Neural cell (in vitro differentiated cells): ENCODE measurements around the gene ASB6. TPM values are rescaled to one million over a fixed set of nuclear protein-coding genes. Genes with fewer than 3 reads are reported as not detected.

Experiments
- H2AFZ ChIP-seq: fragments of 200-600, 300-800 bp; sonication (generic), shearing (Covaris generic); 2 replicates; pipeline ENCODE4 v1.6.0; 2014; ENCODE audit warnings: low read depth, mild to moderate bottlenecking, antibody characterized with exemption, low read length, moderate library complexity
- H3F3A ChIP-seq: fragments of 200-600 bp; shearing (Covaris generic); 2 replicates; pipeline ENCODE4 v1.6.1; 2016; ENCODE audit warnings: mild to moderate bottlenecking, moderate library complexity, mixed read lengths, antibody characterized with exemption, low read length; ENCODE audit not compliant: insufficient read depth, poor library complexity, severe bottlenecking
- H3K27ac ChIP-seq: fragments of 200-600, 300-800 bp; sonication (generic), shearing (Covaris generic); 2 replicates; pipeline ENCODE4 v1.5.1; 2014; ENCODE audit warnings: mild to moderate bottlenecking, low read length, moderate library complexity
- H3K27me3 ChIP-seq: fragments of 300-800, 200-600 bp; sonication (generic), shearing (Covaris generic); 2 replicates; pipeline ENCODE4 v1.6.0; 2014; ENCODE audit warnings: mild to moderate bottlenecking, low read depth, low read length, moderate library complexity; ENCODE audit not compliant: insufficient read depth
- H3K36me3 ChIP-seq: fragments of 300-800, 200-600 bp; sonication (generic), shearing (Covaris generic); 2 replicates; pipeline ENCODE4 v1.5.1; 2014; ENCODE audit warnings: mild to moderate bottlenecking, antibody characterized with exemption, low read length, moderate library complexity; ENCODE audit not compliant: insufficient read depth
- H3K4me2 ChIP-seq: fragments of 300-800, 200-600 bp; sonication (generic), shearing (Covaris generic); 2 replicates; pipeline ENCODE4 v1.6.0; 2014; ENCODE audit warnings: mild to moderate bottlenecking, low read length
- H3K4me3 ChIP-seq: fragments of 300-800, 200-600 bp; sonication (generic), shearing (Covaris generic); 2 replicates; pipeline ENCODE4 v1.5.1; 2014; ENCODE audit warnings: mild to moderate bottlenecking, low read length, moderate library complexity
- H3K79me2 ChIP-seq: fragments of 200-600 bp; shearing (Covaris generic); replicated peaks from 2 replicates; pipeline ENCODE4 v1.6.0; 2014; ENCODE audit warnings: mild to moderate bottlenecking, low read length, moderate library complexity; ENCODE audit not compliant: insufficient read depth
- H3K9ac ChIP-seq: fragments of 300-800, 200-600 bp; sonication (generic), shearing (Covaris generic); 2 replicates; pipeline ENCODE4 v1.6.1; 2016; ENCODE audit warnings: mild to moderate bottlenecking, low read length, mixed read lengths
- H3K9me2 ChIP-seq: fragments of 200-600 bp; shearing (Covaris generic); 2 replicates; pipeline ENCODE4 v1.6.1; 2016; ENCODE audit warnings: mild to moderate bottlenecking, low read length, mixed read lengths; ENCODE audit not compliant: insufficient read depth
- H3K9me3 ChIP-seq: fragments of 200-600, 300-800 bp; sonication (generic), shearing (Covaris generic); 2 replicates; pipeline ENCODE4 v1.6.1; 2016; ENCODE audit warnings: mild to moderate bottlenecking, mixed run types, low read length, moderate library complexity, mixed read lengths
- H4K20me1 ChIP-seq: fragments of 200-600 bp; shearing (Covaris generic); 2 replicates; pipeline ENCODE4 v1.6.1; 2016; ENCODE audit warnings: mild to moderate bottlenecking, mixed run types; ENCODE audit not compliant: insufficient read depth
- CTCF ChIP-seq: fragments of 450-650 bp; IDR thresholded peaks from 2 replicates; pipeline ENCODE4 v1.5.1; 2014; ENCODE audit warnings: antibody characterized with exemption, mild to moderate bottlenecking, moderate library complexity; ENCODE audit not compliant: poor library complexity, severe bottlenecking
- EP300 ChIP-seq: fragments of 450-650 bp; conservative IDR thresholded peaks from 2 replicates; pipeline ENCODE4 v1.6.1; 2014; ENCODE audit warnings: antibody characterized with exemption, mild to moderate bottlenecking, moderate library complexity; ENCODE audit not compliant: poor library complexity, severe bottlenecking
- EZH2 ChIP-seq: fragments of 200-600, 300-800 bp; shearing (Covaris generic), sonication (generic); IDR thresholded peaks from 2 replicates; pipeline ENCODE4 v1.6.1; 2014; ENCODE audit warnings: antibody characterized with exemption, low read length, borderline replicate concordance, mild to moderate bottlenecking; ENCODE audit not compliant: insufficient read depth, poor library complexity, severe bottlenecking
- MXI1 ChIP-seq: fragments of 450-650 bp; conservative IDR thresholded peaks from 2 replicates; pipeline ENCODE4 v1.6.1; 2014; ENCODE audit warnings: antibody characterized with exemption, mild to moderate bottlenecking; ENCODE audit not compliant: poor library complexity, severe bottlenecking
- POLR2AphosphoS5 ChIP-seq: IDR thresholded peaks from 2 replicates; pipeline ENCODE4 v1.6.1; 2012
- RAD21 ChIP-seq: fragments of 450-650 bp; conservative IDR thresholded peaks from 2 replicates; pipeline ENCODE4 v1.6.1; 2014; ENCODE audit warnings: antibody characterized with exemption, mild to moderate bottlenecking, moderate library complexity
- SMC3 ChIP-seq: fragments of 450-650 bp; conservative IDR thresholded peaks from 2 replicates; pipeline ENCODE4 v1.6.1; 2014; ENCODE audit warnings: antibody characterized with exemption, mild to moderate bottlenecking, moderate library complexity; ENCODE audit not compliant: poor library complexity
- TAF1 ChIP-seq: IDR thresholded peaks from 2 replicates; pipeline ENCODE4 v1.6.1; 2012; ENCODE audit warnings: low read depth
- polyA plus RNA-seq: library from polyadenylated mRNA; depleted of rRNA; stranded (reverse); fragments of >200 nt; gene quantifications from 2 replicates; pipeline ENCODE4 v1.2.3, GENCODE V29; 2014
- TF ChIP-seq, protein P1 (sequence below): IDR thresholded peaks from 2 replicates; pipeline ENCODE4 v1.6.1; 2012; ENCODE audit warnings: borderline replicate concordance

Gene ASB6
- polyA plus RNA-seq, 1 donor from 2014 or later: 18.4 TPM

GRCh38 chr9:129669946-129670345, 28.0 kb upstream of the ASB6 start:
- no peaks in the 10 kb centered on the region for H3K9me2 ChIP-seq
- H4K20me1 ChIP-seq: no peaks in the 10 kb centered on the region
- H3K36me3 ChIP-seq: no peaks in the 10 kb centered on the region
- no peak overlapping the region for H3K4me2 ChIP-seq
- peaks cover 23% of the 10 kb centered on the region for H3K27me3 ChIP-seq
- H3K9me3 ChIP-seq: no peaks in the 10 kb centered on the region
- no peaks in the 10 kb centered on the region for H3F3A ChIP-seq
- no peaks in the 10 kb centered on the region for H3K79me2 ChIP-seq
- no peak overlapping the region for H3K4me3 ChIP-seq
- no peak overlapping the region for H3K9ac ChIP-seq
- H2AFZ ChIP-seq: no peak overlapping the region
- no peak for TF ChIP-seq CTCF
- no peak for TF ChIP-seq TAF1
- TF ChIP-seq EZH2: no peak
- no peak for TF ChIP-seq POLR2AphosphoS5
- no peak for TF ChIP-seq MXI1
- no peak overlapping the region for H3K27ac ChIP-seq

- Histone ChIP-seq H2AFZ (no peak overlapping the region), H3K9me3 (no peaks in the 10 kb centered on the region), H3K36me3 (no peaks in the 10 kb centered on the region), H3K9ac (no peak overlapping the region), H3K4me3 (no peak overlapping the region), H4K20me1 (no peaks in the 10 kb centered on the region), H3K27me3 (peaks cover 31% of the 10 kb centered on the region), H3K4me2 (no peak overlapping the region), H3K27ac (no peak overlapping the region), H3K79me2 (no peaks in the 10 kb centered on the region), H3F3A (no peaks in the 10 kb centered on the region), H3K9me2 (no peaks in the 10 kb centered on the region)
- TF ChIP-seq MXI1 (no peak), RAD21 (no peak), EP300 (no peak), EZH2 (no peak), TAF1 (no peak), SMC3 (no peak), POLR2AphosphoS5 (no peak), CTCF (no peak)
- TF ChIP-seq, protein P1, sequence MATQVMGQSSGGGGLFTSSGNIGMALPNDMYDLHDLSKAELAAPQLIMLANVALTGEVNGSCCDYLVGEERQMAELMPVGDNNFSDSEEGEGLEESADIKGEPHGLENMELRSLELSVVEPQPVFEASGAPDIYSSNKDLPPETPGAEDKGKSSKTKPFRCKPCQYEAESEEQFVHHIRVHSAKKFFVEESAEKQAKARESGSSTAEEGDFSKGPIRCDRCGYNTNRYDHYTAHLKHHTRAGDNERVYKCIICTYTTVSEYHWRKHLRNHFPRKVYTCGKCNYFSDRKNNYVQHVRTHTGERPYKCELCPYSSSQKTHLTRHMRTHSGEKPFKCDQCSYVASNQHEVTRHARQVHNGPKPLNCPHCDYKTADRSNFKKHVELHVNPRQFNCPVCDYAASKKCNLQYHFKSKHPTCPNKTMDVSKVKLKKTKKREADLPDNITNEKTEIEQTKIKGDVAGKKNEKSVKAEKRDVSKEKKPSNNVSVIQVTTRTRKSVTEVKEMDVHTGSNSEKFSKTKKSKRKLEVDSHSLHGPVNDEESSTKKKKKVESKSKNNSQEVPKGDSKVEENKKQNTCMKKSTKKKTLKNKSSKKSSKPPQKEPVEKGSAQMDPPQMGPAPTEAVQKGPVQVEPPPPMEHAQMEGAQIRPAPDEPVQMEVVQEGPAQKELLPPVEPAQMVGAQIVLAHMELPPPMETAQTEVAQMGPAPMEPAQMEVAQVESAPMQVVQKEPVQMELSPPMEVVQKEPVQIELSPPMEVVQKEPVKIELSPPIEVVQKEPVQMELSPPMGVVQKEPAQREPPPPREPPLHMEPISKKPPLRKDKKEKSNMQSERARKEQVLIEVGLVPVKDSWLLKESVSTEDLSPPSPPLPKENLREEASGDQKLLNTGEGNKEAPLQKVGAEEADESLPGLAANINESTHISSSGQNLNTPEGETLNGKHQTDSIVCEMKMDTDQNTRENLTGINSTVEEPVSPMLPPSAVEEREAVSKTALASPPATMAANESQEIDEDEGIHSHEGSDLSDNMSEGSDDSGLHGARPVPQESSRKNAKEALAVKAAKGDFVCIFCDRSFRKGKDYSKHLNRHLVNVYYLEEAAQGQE: no peak
Observed at GRCh38 chr9:129669141-129669718, 27.3 kb upstream of the ASB6 start.
